OCI-LY3 (cell line): ENCODE data around the gene WDR73.

Experiments
- H2AFZ ChIP-seq: fragments of 200-600, 300-600 bp; shearing (Covaris generic); 2 replicates; pipeline ENCODE4 v1.6.0; 2014; ENCODE audit warnings: antibody characterized with exemption, low read depth, low read length
- H3K27ac ChIP-seq: fragments of 200-600, 300-600 bp; sonication (generic); 2 replicates; pipeline ENCODE4 v1.5.1; 2014; ENCODE audit warnings: mild to moderate bottlenecking, low read length, moderate library complexity, mixed read lengths
- H3K27me3 ChIP-seq: fragments of 200-600, 300-600 bp; sonication (generic); 2 replicates; pipeline ENCODE4 v1.6.1; 2014; ENCODE audit warnings: low read depth, low read length, mixed read lengths
- H3K36me3 ChIP-seq: fragments of 200-600, 300-600 bp; sonication (generic); replicated peaks from 2 replicates; pipeline ENCODE3; 2014; ENCODE audit warnings: low read depth, low read length, mixed read lengths
- H3K4me1 ChIP-seq: fragments of 300-600, 200-600 bp; sonication (generic); 2 replicates; pipeline ENCODE4 v1.6.1; 2014; ENCODE audit warnings: low read length, mixed read lengths
- H3K4me2 ChIP-seq: fragments of 200-600, 300-600 bp; sonication (generic); 2 replicates; pipeline ENCODE4 v1.6.1; 2014; ENCODE audit warnings: low read length, mixed read lengths
- H3K4me3 ChIP-seq: fragments of 300-600, 200-600 bp; sonication (generic); 2 replicates; pipeline ENCODE4 v1.5.1; 2014; ENCODE audit warnings: antibody characterized with exemption, mild to moderate bottlenecking, low read length, moderate library complexity
- H3K79me2 ChIP-seq: fragments of 300-600, 200-600 bp; shearing (Covaris generic); 2 replicates; pipeline ENCODE4 v1.6.1; 2014; ENCODE audit warnings: mild to moderate bottlenecking, low read length, mixed read lengths
- H3K9ac ChIP-seq: fragments of 300-600, 200-600 bp; shearing (Covaris generic); 2 replicates; pipeline ENCODE4 v1.6.0; 2014; ENCODE audit warnings: mild to moderate bottlenecking, low read length, moderate library complexity
- H3K9me3 ChIP-seq: fragments of 200-600, 300-600 bp; shearing (Covaris generic); 2 replicates; pipeline ENCODE4 v1.6.1; 2014; ENCODE audit warnings: low read length, mixed read lengths; ENCODE audit not compliant: insufficient read depth
- H4K20me1 ChIP-seq: fragments of 200-600, 300-600 bp; sonication (generic); 2 replicates; pipeline ENCODE4 v1.6.1; 2016; ENCODE audit warnings: low read length, mixed read lengths; ENCODE audit not compliant: insufficient read depth
- EZH2phosphoT487 ChIP-seq: fragments of 200-600 bp; shearing (Covaris generic); IDR thresholded peaks from 2 replicates; pipeline ENCODE4 v1.6.1; 2018; ENCODE audit warnings: antibody characterized with exemption, mixed run types, low read depth
- TF ChIP-seq, protein P1 (sequence below): fragments of 200-600, 300-600 bp; sonication (generic); IDR thresholded peaks from 2 replicates; pipeline ENCODE4 v1.5.1; 2014; ENCODE audit warnings: antibody characterized with exemption, low read length, low read depth

Gene WDR73

GRCh38 chr15:84624359-84624758 is 29.7 kb downstream of the WDR73 start:
- Histone ChIP-seq H3K9me3 (peaks cover 25% of the 10 kb centered on the region), H3K79me2 (peaks cover 28% of the 10 kb centered on the region), H3K36me3 (peaks cover 49% of the 10 kb centered on the region), H3K9ac (no peak overlapping the region), H3K4me2 (no peak overlapping the region), H3K4me3 (no peak overlapping the region), H3K27ac (no peak overlapping the region), H3K4me1 (peaks cover 2% of the 10 kb centered on the region), H3K27me3 (no peaks in the 10 kb centered on the region), H2AFZ (no peak overlapping the region), H4K20me1 (no peaks in the 10 kb centered on the region)
- no peak for TF ChIP-seq EZH2phosphoT487
- TF ChIP-seq, protein P1, sequence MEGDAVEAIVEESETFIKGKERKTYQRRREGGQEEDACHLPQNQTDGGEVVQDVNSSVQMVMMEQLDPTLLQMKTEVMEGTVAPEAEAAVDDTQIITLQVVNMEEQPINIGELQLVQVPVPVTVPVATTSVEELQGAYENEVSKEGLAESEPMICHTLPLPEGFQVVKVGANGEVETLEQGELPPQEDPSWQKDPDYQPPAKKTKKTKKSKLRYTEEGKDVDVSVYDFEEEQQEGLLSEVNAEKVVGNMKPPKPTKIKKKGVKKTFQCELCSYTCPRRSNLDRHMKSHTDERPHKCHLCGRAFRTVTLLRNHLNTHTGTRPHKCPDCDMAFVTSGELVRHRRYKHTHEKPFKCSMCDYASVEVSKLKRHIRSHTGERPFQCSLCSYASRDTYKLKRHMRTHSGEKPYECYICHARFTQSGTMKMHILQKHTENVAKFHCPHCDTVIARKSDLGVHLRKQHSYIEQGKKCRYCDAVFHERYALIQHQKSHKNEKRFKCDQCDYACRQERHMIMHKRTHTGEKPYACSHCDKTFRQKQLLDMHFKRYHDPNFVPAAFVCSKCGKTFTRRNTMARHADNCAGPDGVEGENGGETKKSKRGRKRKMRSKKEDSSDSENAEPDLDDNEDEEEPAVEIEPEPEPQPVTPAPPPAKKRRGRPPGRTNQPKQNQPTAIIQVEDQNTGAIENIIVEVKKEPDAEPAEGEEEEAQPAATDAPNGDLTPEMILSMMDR: no peak

DNA sequence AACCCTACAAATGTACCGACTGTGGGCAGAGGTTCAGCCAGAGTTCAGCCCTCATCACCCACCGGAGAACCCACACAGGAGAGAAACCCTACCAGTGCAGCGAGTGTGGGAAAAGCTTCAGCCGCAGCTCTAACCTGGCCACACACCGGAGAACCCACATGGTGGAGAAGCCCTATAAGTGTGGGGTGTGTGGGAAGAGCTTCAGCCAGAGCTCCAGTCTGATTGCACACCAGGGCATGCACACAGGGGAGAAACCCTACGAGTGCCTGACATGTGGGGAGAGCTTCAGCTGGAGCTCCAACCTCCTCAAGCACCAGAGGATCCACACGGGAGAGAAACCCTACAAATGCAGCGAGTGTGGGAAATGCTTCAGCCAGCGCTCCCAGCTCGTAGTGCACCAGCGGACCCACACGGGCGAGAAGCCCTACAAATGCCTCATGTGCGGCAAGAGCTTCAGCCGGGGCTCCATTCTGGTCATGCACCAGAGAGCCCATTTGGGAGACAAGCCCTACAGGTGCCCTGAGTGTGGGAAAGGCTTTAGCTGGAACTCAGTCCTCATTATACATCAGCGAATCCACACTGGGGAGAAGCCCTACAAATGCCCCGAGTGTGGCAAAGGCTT is 32.6 kb downstream of the WDR73 start:
- no peak overlapping the region for H2AFZ ChIP-seq
- no peaks in the 10 kb centered on the region; the same call in 1 of the 2 replicates for H4K20me1 ChIP-seq
- no peak overlapping the region for H3K9ac ChIP-seq
- H3K79me2 ChIP-seq: peaks cover 51% of the 10 kb centered on the region
- H3K4me2 ChIP-seq: no peak overlapping the region
- no peak overlapping the region for H3K4me3 ChIP-seq
- TF ChIP-seq, protein P1: no peak
- peaks cover 67% of the 10 kb centered on the region for H3K36me3 ChIP-seq
- no peak overlapping the region for H3K27ac ChIP-seq
- no peaks in the 10 kb centered on the region for H3K27me3 ChIP-seq
- H3K9me3 ChIP-seq: peaks cover 25% of the 10 kb centered on the region
- H3K4me1 ChIP-seq: no peaks in the 10 kb centered on the region

GRCh38 chr15:84620626-84621025 is 33.5 kb downstream of the WDR73 start:
- no peak overlapping the region for H3K4me2 ChIP-seq
- H2AFZ ChIP-seq: no peak overlapping the region
- H3K9me3 ChIP-seq: peaks cover 25% of the 10 kb centered on the region
- TF ChIP-seq, protein P1: no peak
- H3K9ac ChIP-seq: no peak overlapping the region
- H3K79me2 ChIP-seq: peaks cover 59% of the 10 kb centered on the region
- H3K4me1 ChIP-seq: no peaks in the 10 kb centered on the region
- H4K20me1 ChIP-seq: peaks cover under 1% of the 10 kb centered on the region
- no peaks in the 10 kb centered on the region for H3K27me3 ChIP-seq
- no peak overlapping the region for H3K27ac ChIP-seq
- peaks cover 69% of the 10 kb centered on the region for H3K36me3 ChIP-seq
- no peak overlapping the region for H3K4me3 ChIP-seq

- TF ChIP-seq EZH2phosphoT487: no peak
- TF ChIP-seq, protein P1: no peak
Measured at GRCh38 chr15:84616235-84616634, 37.8 kb downstream of the WDR73 start.

More at GRCh38 chr15:84616235-84616634, 37.8 kb downstream of the WDR73 start:
- no peak overlapping the region for H3K4me3 ChIP-seq
- H4K20me1 ChIP-seq: peaks cover 19% of the 10 kb centered on the region
- H3K79me2 ChIP-seq: peaks cover 88% of the 10 kb centered on the region
- peaks cover 10% of the 10 kb centered on the region for H3K9me3 ChIP-seq
- H2AFZ ChIP-seq: no peak overlapping the region
- H3K27me3 ChIP-seq: no peaks in the 10 kb centered on the region
- no peak overlapping the region for H3K27ac ChIP-seq
- no peak overlapping the region for H3K4me2 ChIP-seq
- no peak overlapping the region for H3K9ac ChIP-seq
- H3K36me3 ChIP-seq: peaks cover 61% of the 10 kb centered on the region
- no peaks in the 10 kb centered on the region for H3K4me1 ChIP-seq
